Middle frontal gyrus (tissue), 1 donor: ENCODE results near the gene VGLL3.
"Not testable (repeated sequence)": the region's sequence is repeated elsewhere in the genome, so short reads cannot be mapped to it uniquely, and the experiment has no call there.

ENCODE experiments used
- DNase-seq: peaks from one replicate; pipeline ENCODE4 v3.0.0-alpha.2; 2015; ENCODE audit warnings: low spot score; ENCODE audit errors: extremely low spot score

The VGLL3 gene

DNA sequence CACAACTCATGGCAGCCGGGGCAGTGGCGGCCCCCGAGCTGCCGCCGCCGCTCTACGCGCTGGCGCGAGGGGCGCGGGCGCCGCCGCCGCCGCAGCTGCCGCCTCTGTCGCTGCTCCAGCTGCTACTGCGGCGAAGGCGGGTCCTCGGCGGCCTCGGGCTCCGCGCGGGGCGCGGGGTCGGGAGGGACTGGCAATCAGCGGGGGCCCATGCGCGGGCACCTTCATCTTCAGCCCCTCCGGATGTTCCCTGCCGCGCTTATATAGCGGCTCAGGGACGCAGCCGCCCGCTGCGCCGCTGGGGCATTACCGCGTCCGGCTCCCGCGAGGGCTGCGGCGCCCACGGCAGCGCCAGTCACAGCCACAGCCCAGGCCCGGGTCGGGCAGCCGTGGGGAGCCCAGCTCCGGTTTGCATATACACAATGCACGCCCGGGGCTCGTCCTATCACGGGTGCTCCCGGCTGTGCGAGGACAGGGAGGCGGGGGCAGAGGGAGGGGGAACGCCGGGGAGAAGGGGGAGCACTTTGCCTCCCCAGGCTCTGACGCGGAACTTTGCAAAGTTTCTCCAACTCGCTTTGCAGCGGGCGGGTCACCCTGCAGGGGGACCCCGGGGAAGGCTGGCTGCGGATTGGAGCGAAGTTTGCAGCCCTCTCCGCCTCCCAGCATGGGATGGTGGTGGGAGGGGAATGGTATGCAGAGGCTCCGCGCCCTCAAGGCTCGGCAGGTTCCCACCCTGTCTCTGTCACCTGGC is at the start of gene VGLL3:
Gene VGLL3 (minus strand): TSS at position 416 of the 748 bp plus-strand sequence. CDS start 406 bp downstream, at position 10.
- DNase-seq = no peak

DNA sequence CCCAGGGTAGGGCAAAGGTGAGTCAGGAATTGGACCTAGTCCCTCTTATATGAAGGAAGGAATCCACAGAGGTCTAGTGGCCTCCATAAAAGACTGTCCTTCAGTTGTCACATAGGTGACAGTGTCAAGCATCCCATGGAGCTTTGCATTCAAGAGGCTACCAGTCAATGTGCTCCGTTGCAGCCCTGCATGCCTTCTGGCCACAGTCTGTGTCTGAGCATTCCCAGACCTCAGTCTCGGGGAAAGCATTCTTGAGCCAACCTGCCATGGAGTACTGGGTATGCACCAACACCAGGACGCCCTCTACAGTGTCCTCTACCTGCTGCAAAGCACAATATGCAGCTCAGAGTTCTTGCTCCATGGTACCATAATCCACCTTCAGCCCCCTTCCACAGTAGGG is 46.7 kb upstream of the VGLL3 start:
- DNase-seq = no peak

GRCh38 chr3:87036671-87037070 is 45.7 kb upstream of the VGLL3 start:
- DNase-seq = no peak

DNA sequence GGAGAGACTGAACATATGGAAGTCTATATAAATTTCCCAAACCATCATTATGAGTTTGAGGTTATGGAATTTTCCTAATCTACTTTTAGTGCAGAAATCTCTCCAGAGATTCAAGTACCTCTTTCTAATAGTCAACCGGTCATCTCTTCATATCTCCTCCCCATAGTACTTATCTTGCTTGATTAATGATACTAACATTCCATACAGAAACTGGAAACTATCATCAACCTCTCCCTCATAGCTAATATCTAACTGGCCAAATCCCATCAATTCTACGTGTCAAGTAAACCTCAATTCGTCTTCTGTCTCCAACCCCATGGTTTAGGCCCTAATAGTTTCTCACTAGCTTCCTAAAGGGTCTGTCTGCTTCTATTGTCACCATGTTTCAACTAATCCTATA is 44.4 kb upstream of the VGLL3 start:
- no peak for DNase-seq

GRCh38 chr3:87033205-87033604 is 42.3 kb upstream of the VGLL3 start:
- no peak for DNase-seq

DNA sequence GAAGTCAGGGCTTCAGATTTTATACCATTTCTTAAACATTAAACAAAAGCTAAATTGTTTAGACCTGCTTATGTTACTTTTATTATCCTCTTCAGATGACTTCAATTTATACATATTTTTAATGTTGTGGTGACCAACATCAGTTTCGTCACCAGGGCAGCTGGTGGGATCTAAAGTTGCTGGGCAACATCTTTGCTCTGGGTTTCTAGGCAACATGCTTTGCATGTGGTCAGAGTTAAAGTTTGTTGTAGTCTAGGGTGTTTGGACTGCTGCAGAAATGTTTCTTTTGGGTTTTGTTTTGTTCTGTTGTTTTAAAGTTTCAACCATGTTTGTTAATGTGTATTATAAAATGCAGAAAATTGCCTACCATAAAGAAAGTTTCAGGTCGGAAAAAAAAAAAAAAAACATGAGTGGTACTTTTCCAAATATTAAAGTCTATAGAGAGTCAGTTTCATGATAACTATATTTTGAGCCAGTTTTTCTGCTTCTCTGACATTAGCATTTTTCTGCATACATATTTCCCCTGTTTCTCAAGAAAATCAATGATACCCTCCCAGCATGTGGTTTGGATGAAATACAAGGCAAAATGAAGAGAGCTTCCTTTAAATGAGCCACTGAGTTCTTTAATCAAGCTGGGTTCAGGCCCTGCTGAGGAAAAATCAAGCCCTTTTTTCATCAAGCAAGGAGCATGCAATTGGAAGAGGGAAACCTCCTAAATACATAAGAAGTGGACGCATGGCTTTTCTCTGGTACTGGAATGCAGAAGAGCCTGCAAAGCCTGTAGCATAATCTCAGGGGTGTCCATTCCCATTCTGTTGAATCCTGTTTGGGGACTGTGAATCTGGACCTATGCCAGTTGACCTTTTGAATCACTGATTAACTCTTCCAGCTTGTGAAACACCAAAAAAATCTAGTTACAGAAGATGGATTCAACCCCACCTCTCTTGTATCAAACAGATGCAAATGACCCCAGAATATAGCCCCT is 35.0 kb upstream of the VGLL3 start:
- no peak for DNase-seq

- DNase-seq = not testable (repeated sequence)
Observed at GRCh38 chr3:87017370-87017769, 26.4 kb upstream of the VGLL3 start.

- DNase-seq = no peak
Observed at GRCh38 chr3:87009271-87009670, 18.3 kb upstream of the VGLL3 start.

- no peak for DNase-seq
Observed at GRCh38 chr3:87006844-87007439, 16.0 kb upstream of the VGLL3 start.

GRCh38 chr3:87004883-87005282 is 13.9 kb upstream of the VGLL3 start:
- DNase-seq = no peak

GRCh38 chr3:87002346-87002745 is 11.4 kb upstream of the VGLL3 start:
- no peak for DNase-seq

- no peak for DNase-seq
Observed at GRCh38 chr3:87001473-87002098, 10.6 kb upstream of the VGLL3 start.

DNA sequence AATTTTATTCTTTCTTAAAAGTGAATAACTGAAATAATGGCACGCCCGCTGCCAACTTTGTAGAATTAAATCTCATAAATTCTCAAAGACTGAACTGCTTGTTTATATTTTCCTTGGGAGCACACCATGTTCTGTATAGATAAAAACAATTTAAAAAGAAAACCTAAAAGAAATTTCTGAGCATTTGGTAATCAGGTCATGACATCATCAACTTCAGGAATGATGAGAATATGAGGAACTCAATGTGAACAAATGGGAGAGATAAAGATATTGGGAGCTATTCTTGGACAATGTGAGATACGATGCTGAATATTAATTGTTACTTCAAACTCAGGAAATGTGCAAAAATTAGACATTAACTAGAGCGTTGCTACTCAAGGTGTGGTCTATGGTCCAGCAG is 10.0 kb upstream of the VGLL3 start:
- no peak for DNase-seq

DNA sequence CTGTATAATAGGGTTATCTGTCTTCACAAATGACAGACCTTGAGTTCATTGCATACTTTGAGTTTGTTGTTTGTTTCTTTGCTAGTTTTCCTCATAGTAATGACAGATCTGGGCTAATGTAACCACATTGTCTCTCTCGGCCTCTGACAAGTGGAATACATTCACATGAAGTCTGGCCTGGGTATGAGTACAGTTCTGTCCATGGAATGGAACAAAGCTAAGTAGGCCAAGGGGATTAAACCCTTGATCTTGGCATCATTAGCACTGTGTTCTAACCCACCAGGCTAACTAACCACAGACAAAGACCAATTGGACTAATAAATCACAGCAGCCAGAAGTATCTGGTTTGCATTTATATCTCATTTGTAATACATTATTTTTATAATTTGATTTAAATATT is 7.6 kb upstream of the VGLL3 start:
- DNase-seq = no peak

DNA sequence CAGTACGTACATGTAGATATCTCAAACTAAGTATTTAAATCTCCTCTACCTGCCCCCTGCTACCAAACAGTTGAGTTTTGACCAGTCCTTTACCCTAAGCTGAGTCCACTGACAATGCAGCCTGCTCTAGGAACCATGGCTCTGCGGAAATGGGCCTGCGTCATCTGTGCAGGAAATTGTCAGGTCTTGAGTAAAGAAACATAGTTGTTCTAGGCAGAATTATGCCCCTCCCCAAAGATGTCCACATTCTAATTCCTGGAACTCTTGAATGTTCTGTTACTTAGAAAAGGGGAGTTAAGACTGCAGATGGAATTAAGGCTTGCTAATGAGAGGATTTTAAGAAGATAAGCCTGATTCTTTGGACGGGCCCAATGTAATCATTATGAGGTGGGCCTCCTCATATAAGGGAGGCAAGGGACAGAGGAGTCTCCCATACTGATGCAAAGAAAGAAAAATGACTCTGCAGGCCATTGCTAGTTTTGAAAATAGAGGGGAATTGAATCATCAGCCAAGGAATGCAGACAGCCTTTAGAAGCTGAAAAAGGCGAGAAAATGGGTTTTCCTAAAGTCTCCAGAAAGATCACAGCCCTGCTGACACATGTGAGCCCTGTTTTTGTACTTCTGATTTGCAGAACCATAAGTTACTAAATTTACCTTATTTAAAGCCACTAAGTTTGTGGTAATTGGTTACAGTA is 5.5 kb upstream of the VGLL3 start:
- DNase-seq = no peak

GRCh38 chr3:86995537-86995936 is 4.6 kb upstream of the VGLL3 start:
- no peak for DNase-seq

GRCh38 chr3:86993704-86994103 is 2.8 kb upstream of the VGLL3 start:
- no peak for DNase-seq

GRCh38 chr3:86991840-86992435 is 989 bp upstream of the VGLL3 start:
- DNase-seq = no peak

- no peak for DNase-seq
Observed at GRCh38 chr3:86991482-86991815, 500 bp upstream of the VGLL3 start.

GRCh38 chr3:86990012-86990733 is 776 bp downstream of the VGLL3 start:
- DNase-seq = no peak
